Cerebellar nuclear complex (tissue), 1 donor: Measurements from ENCODE around the gene NFKB2.

Experiments used
- DNase-seq, 2 experiments: peaks; one replicate each; lab custom pipeline; 2025; lab: John Stamatoyannopoulos, UW

The NFKB2 gene

GRCh38 chr10:102422545-102423129 lies 27.1 kb downstream of the NFKB2 start:
- no peak for DNase-seq

GRCh38 chr10:102423372-102423968 lies 28.0 kb downstream of the NFKB2 start:
- DNase-seq, result no peak

GRCh38 chr10:102424145-102424544 lies 28.6 kb downstream of the NFKB2 start:
- DNase-seq, result no peak

DNA sequence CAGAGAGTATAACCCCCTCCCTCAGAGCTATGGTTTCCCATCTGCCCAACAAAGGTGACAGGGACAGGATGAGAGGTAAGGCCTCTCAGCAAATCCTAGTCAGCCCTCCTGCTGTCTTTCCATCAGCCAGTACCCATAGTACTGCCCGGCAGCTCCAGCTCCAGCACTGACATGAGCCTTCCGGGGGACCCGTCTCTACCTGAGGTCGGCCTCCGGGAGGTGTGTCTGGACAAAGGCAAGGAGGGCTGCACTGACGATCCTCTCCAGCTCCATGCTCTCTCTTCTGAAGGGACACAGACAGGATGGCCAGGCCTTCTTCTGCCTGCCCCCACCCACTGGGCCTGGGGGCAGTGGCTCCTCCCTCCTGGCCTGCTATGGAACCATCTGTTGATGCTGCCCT lies 29.4 kb downstream of the NFKB2 start:
- no peak for DNase-seq

GRCh38 chr10:102425444-102425843 lies 29.9 kb downstream of the NFKB2 start:
- DNase-seq, result no peak

DNA sequence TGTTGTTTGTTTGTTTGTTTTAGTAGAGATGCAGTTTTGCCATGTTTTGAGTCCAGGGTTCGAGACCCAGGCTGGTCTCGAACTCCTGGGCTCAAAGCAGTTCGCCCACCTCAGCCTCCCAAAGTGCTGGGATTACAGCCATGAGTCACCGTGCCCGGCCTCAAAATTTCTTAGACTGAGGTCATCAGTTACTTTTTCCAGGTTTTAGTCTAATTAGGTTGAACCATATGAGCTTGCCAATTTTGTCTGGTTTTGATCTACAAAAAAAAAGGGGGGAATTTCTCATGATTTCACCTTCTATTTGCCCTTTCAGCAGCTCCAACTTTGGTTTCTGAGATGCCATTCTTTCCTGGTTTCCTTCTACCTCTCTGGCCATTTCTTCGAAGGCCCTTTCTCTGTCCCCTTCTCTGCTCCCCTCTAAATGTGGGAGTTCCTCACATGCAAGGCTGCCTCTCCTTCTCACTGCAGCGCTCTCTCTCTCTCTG lies 31.3 kb downstream of the NFKB2 start:
- DNase-seq, result no peak

- no peak for DNase-seq
These were observed 34.0 kb downstream of the NFKB2 start for GRCh38 chr10:102429468-102429867.

GRCh38 chr10:102431452-102432124 lies 36.1 kb downstream of the NFKB2 start:
- DNase-seq, result no peak

DNA sequence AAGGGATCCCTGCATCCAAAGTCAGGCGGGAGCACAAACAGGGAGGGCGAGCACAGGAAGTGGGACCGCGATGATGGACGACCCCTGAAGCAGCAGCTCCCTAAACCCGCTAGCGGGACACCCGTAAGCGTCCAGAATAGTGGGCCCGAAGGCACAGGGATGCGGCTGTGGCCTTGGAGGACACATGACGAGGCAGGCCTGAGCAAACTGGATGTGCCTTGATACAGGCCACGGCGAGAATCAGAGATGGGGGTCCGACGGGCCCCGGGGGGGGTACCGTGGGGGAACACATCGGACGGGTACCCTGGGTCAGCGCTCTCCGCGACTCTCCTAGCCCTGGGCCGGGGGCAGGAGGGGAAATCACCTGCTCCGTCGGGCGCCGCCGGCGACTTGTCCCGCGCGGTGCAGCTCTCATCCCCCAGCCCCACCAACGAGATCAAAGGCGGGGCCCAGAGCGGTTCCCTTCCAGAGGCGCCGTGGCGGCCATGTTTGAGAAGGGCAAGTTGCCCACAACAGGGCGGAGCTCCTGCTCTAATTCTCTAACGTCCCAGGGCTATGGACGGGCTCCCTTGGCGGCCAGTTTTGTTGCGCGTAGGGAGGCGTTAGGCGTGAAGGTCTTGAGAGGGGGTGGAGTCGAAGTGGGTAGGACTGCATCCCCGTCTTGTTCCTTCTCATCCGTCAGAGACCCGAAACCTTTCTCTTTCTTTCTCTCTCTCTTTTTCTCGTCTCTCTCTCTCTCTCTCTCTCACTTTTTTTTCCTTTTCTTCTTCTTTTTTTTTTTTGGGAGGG lies 36.9 kb downstream of the NFKB2 start, which contains the start of gene CUEDC2:
TSS of gene CUEDC2 (minus strand) at position 413 of the 789 bp plus-strand sequence. CDS start 7,386 bp downstream, outside the sequence.
- DNase-seq, result peak; percentile 90 to 92

DNA sequence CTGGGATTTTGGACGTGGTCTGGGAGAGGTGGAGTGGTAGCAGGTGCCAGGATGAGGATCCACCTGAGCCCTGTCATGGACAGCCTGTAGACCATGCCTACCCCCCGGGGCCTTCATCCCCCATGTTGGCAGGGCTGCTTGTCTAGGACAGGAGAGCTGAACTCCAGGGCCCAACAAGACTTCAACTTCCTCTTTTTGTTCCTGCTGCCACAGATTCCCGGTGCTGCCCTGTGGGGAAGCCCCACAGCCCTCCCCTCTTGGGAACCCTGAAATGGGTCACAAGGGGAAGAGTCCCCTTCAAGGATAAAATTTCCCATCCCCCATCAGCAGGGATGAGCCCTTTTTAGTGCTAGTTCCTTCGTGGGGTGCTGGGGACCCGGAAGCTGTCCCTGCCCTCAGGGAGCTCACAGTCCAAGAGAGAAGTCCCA lies 38.1 kb downstream of the NFKB2 start:
- DNase-seq, result no peak

DNA sequence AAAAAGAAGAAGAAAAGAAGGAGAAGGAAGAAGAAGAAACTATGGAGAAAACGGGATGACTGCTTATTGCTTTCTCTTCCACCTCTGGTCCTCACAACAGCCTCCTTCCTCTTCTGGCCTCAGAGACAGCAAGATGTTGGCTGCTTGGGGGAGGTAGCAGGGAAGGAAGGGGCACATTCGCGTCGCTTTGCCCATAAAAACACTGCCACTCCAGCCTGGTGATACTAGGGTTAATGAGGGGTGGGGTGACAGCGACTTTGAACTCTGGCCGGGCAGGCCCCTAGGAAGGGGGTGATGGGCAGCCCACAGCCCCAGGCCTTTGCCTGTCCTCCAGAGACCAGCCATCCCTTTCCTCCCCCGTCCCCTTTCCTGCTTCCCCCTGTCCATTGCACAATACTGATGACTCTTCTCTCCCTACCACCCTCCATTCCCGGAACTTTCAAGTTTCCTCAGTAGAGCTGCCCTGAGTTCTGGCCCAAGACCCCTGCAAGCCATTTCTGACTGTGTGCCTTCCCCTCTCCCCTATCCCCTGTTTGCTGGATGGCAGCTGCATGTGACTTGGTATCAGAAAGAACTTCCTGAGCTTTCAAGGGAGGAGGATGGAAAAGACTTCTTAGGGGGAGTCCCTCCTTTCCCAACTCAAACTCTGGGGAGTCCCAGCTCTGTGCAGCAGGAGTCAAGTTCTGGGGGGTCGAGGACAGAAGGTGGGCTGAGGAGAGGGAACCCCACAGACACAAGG lies 39.1 kb downstream of the NFKB2 start:
- no peak for DNase-seq

- no peak for DNase-seq
These were observed 39.6 kb downstream of the NFKB2 start for GRCh38 chr10:102435133-102435497.

GRCh38 chr10:102435529-102436233 lies 40.2 kb downstream of the NFKB2 start:
- no peak for DNase-seq

- DNase-seq, result no peak
These were observed 40.8 kb downstream of the NFKB2 start for GRCh38 chr10:102436312-102436711.

DNA sequence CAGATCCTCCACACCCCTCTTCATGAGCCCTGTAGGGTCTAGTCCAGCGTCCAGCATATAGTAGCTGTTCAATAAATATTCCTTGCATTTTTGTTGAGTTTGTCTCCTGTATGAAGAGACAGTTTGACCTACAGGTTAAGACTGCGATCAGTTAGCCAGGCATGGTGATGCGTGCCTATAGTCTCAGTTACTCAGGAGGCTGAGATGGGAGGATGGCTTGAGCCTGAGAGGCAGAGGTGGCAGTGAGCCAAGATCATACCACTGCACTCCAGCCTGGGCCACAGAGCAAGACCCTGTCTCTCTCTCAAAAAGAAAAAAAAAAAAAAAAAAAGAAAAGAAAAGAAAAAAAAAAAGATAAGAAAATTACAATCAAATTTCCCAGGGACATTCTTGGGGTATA lies 42.0 kb downstream of the NFKB2 start:
- DNase-seq, result no peak

DNA sequence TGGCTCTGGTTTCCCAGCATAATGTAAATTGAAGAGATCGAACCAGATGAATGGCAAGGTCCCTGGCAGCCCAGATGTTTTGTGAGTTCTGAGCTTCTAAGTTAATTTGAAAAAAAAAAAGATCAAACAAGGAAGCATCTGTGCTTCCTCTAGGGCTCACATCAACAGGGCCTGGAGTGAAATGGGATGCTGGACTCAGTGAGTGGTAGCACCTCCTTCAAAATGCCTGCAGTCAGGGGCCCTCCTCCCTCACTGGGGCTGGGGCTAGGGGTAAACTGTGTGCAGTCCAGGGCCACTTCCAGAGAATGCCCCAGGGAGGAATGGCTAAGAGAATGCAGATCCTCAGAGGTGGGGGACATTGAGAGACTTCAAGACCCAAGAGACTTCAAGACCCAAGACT lies 42.9 kb downstream of the NFKB2 start:
- DNase-seq, result no peak

DNA sequence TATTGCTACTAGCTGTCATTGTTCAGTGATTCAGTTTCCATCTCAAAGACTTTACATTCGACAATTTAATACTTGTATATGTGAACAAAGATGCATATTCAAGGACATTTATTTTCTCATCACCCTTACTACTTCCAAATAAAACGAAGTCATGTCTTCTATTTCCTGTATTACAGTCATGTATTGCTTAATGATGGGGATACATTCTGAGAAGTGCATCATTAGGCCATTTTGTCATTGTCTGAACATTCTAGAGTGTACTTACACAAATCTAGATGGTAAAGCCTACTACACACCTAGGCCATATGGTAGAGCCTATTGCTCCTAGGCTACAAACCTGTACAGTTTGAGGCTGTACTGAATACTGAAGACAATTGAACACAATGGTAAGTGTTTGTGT lies 49.3 kb downstream of the NFKB2 start:
- no peak for DNase-seq

DNA sequence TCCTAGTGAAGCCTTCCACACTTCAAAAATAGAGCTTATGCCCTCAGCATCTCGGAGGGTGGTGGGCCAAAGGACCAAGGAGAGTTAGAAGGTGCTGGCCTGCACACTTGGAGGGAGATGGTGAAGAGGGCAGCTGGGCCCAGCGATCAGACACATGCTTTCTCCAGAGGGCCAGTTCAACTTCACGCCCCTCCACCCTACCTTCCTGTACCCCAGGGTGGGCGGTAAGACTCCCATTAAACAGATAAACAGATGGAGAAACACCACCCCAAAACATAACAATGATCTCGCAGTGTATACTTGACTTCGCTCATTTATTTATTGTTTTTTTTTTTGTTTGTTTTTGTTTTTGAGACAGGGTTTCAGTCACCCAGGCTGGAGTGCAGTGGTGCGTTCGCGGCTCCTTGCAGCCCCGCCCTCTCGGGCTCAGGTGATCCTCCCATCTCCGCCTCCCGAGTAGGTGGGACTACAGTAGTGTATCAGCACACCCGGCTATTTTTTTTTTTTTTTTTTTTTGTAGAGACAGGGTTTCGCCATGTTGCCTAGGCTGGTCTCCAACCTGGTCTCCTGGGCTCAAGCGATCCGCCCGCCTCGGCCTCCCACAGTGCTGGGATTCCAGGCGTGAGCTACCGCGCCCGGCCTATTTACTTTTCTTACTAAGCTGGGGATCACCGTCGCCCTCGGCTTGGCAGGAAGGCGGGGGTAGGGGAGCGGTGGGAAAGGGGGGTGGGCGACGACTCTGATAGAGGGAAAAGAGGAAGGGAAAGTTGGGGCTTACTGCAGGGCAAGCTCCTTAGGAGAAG lies 54.0 kb downstream of the NFKB2 start:
- peak; percentile 50 to 83 for DNase-seq

DNA sequence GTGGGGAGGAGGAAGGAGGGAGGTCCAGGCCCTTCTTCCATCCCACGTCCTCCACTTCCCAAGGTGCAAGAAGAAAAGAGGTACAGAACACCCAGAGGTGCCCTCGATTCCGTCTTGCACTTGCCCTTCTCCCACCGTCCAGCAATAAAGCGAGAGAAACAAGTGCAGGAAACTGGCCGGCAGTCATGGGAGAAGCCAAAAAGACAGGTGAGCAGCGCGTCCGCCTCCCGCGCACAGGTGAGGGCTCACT lies 54.5 kb downstream of the NFKB2 start:
- no peak for DNase-seq

- peak in 1 of 2 experiments; percentile 33 for DNase-seq
These were observed 55.0 kb downstream of the NFKB2 start for GRCh38 chr10:102450374-102451104.
